ENCODE data around the gene SLC23A2.
A peak's percentile ranks its signal among the peaks of the same experiment; 100 is the strongest.

Gene SLC23A2

DNA sequence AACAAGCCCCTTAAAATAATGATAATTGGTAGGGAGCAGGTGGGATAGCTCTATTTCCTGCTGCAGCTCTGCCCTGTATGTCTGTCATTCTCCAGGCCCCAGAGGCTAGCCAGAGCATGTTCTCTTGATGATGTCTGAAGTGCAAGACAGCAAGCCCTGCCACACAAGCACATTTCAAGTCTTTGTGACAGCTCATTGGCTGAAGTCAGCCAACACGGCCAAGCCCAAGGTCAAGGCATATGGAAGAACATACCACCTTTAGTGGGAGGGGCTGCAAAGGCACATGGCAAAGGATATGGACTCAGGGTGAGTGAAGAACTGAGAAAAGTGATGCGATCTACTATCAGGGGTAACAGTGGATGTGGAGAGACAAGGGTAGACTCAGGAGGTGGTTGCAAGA, 163.6 kb downstream of the SLC23A2 start:
- no peak for DNase-seq

DNA sequence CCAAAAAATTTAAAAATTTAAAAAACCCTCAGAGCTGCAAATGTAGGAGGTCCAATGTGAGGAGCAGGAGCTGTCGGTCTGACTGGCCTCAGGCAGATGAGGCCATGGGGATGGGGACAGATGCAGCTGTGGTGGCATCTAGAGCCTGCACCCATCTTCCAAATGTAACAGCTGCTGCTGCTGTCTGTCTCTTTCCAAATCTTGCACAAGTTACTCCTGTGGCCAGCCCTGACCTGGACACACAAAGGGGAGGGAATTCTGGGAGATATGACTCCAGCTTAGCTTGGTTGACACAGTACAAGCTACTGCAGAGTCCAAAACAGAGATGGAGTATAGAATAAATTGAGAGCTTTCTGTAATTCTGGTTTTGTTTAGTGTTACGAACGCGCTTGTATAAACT, 164.4 kb downstream of the SLC23A2 start:
- DNase-seq = no peak

DNA sequence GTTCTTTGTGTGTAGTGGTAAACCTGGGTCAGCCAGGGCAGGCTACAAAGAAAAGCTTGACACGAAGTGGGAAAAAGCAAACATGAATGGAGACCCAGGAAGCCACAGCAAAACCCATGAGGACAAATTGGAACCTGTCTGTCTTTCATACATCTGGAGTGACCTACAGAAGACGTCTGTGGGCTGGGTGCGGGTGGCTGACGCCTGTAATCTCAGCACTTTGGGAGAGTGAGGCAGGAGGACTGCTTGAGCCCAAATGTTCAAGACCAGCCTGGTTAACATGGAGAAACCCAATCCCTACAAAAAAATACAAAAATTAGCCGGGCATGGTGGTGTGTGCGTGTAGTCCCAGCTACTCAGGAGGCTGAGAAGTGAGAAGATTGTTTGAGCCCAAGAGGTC, 164.8 kb downstream of the SLC23A2 start:
- DNase-seq = no peak

DNA sequence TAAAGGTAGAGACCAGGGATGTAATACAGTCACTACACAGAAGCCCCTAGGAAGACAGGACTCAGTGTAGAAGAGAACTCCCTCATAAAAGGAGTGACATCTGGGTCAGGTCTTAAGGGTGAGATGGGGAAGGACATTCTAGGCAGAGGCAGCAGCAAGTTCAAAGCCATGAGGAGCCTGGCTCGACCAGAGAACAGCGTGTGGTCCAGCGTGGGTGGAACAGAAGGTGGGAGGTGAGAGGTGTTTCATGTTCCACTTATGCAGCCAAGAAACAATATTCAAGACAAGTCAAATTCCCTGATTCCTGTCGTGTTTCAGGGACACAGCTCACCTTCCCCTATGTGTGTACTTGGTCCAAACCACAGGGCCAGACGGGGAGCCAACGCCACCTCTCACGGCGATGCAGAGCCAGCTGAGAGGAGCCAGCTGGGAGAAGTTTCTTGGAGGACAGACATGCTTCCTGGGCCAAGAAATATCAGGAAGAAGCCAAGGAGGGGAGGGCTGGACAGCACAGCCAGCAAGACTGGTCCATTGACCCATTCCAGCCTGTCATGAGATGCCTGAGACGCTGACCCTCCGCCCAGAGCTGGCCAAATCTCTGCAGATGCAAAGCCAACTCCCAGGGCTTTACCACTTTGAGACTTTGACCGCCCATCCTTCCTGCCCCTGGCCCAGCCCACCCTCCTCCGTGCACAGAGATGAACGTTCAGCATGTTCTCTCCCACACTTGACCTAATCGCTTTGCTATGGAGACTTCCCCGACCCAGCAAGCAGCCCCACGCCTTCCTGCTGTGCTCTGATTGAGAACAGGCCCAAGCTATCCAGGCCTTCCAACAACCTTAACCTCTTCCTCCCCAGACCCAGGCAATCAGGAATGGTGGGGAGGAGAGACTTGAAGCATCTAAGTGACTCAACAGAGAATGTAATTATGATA, 165.8 kb downstream of the SLC23A2 start:
- DNase-seq = no peak

DNA sequence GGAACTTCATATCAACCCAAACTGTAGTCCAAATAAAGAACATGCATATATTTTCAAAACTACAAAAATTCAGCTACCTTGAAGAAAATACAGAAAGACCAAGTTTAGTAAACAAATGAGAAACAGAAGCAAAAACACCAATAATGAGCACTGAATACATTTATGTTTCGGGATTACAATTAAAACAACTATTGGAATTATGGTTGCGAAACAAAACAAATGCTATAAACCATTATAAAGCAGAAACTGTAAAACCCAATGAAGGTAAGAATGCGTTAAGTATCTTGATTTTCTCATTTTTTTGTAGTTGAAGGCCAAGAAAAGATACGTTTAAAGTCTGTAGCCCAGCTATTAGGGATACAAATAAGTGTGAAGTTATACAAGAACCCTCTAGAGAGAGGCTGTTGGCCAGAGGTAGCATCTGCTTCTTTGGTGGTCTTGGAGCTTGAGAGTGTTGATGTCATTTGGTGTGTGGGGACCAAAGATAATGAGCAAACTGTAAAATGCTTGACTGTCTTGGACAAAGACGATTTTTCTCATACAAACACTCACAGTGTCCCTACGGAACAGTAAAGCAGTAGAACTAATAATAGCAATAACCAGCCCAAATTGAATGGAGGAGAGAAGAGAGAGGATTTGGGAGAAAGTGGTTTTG, 168.1 kb downstream of the SLC23A2 start:
- DNase-seq = no peak

DNA sequence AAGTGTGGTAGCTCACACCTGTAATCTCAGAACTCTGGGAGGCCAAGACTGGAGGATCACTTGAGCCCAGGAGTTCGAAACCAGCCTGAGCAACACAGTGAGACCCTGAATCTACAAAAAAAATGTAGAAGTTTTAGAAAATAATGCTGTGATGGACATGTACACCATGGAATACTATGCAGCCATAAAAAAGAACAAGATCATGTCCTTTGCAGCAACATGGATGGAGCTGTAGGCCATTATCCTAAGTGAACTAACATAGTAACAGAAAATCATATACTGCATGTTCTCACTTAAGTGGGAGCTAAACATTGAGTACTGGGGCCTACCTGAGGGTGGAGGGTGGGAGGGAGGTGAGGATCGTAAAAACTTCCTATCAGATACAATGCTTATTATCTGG, 168.8 kb downstream of the SLC23A2 start:
- DNase-seq = no peak

DNA sequence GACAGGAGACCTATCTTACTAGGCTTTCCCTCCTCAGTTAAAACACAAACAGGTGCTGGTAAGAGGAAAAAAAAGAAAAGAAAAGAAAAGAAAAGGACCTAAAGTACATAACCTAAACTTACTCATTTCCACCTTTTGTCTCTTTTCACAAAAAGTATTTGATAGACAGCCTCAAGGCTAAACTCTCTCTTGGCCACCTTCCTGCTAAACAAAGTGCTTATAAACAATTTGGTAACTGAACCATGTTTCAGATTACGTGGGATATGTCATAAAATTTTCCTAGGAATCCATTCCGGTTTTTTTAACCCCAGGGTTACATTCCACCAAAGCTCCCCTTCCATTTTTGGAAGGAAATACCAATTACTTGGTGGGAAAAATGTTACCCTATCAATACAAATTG, 170.6 kb downstream of the SLC23A2 start:
- no peak for DNase-seq

DNA sequence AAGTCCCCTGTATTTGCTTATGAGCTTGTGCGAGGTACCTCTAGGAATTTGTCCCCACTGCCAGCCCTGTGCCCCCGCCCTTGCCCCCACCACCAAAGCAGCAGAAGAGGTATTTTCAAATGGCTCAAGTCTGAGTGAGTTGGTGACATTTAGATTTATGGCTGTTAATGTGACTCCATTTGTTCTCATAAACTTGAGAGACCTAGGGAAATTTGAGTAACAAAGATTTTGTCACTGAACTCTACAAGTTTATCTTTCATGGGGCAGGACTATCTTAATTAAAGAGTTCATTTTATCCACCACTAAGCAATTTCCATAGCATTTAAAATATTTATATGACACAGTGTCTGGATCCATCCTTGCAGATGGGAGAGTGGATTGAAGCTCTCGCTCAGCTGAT, 171.1 kb downstream of the SLC23A2 start:
- DNase-seq = no peak

DNA sequence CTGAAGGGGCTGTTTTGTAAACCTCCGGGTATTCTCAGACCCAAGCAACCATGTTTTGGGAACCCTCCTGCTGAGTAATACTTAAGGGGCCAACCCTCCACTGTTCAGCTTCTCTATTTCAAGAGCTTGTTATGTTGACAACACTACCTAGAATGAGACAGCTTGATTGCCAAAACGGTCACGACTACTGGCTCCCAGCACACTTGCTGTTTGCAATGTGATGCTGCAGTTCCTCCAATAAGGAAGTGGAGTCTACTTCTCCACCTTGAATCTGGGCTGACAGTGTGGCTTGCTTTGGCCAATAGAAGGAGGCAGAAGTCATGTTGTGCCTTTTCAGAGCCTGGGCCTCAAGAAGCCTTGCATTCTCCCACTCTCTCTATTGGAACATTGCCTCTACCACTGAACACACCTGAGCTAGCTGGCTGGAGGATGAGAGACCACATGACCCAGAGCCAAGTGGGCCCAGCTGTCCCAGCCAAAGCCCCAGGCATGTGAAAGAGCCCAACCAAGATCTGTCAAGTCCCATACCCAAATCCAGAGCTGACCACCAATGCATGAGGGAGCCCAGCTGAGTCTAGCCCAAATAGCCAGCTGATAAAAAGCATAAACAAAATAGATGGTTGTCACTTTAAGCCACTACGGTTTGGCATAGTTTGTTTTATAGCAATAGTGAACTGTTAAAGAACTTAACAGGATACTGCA, 171.6 kb downstream of the SLC23A2 start:
- no peak for DNase-seq

DNA sequence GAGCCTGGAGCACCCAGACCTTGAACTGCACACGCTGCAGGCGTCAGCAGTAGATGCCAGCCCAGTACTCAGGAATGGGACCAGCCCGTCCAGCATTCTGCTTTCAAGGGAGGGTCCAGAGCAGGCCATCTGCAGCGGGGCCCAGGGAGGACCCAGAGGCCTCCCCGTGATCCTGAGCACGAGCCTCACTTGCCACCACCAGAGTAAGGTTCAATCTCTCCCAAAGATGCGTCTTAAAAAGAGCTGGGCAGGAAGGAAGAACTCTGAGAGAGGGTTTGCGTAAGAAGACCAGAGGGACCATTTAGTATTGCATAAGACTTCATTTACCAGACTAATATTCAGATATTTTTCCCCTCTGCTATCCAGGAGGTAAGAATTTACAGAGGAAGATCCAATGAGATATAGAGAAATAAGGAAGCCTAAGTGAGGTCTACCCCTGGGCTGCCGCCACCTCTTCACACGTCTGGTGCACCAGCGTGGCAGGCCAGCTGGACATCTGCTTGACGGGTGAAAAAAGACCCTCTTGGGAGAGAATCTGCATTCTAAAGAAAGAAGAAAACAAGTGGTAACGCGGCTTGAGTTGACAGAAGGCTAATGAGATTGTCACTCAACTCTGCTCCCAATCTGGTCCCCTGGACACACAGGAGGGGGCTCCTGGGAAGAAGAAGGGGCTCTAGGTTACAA, 172.3 kb downstream of the SLC23A2 start:
- DNase-seq = no peak

DNA sequence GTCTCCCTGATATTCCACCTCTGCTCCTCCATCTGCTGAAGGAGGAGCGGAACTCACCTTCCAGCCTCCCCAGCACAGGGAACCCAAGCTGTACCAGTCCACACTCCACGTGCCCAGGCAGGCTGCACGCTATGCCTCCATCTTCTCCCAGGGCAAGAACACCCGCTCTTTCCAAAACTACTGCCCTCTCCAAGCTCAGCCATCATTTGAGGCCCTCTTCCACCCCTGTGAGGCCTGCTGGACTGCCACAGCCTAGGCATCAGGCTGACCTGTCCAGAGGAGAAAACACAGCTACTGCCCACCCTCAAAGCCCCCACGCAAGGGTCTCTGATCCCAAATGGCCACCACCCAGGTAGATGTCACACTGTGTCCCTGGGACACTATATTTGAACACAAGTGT, 179.7 kb downstream of the SLC23A2 start:
- DNase-seq = no peak

DNA sequence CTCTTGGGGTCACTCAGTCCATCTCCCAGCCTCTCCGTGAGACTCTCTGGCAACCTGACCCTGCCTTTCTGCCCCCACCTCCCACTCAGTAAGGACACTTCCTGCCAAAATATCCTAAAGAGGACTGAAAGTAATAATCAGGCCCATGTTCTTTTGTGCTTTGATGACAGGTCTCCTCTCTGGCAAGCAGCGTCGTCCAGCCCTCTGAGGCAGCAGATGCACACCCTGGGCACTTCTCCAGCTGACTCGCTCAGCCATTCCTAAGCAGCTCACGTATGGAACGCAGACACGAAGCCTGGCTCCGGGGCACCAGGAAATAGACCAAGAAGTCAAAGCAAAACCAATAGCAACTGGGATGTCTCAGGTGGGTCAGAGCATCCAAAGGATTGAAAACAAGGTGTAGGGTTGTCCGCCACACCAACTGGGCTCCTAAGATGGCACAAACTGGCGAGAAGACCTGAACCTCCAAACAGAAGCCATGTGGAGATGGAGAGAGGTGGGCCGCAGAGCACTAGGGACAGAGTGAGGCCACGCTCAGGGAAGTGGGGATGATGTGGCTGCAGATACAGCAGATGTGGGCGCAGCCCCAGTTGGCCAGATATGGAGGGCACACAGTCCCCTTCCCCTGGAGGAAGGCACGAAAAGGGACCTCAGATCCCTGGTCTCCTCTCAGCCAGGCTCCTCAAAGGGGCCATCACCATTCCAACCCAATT, 180.3 kb downstream of the SLC23A2 start:
- DNase-seq = no peak

DNA sequence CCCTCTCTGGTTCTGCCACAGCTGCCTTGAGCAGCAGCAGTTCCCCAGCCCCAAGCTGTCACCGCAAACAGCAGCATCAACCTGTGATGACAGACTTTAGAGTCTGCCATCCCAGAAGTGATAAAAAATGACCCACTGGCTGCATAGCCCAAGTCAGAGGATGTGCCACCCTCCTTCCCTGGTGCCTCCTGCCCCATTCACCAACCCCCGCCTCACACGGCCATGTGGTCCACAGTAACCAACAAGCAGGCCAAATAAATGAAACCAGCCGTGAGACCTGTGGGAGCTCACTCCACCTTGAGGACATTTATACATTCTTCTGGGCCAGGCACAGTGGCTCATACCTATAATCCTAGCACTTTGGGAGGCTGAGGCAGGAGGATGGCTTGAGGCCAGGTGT, 181.4 kb downstream of the SLC23A2 start:
- no peak for DNase-seq

DNA sequence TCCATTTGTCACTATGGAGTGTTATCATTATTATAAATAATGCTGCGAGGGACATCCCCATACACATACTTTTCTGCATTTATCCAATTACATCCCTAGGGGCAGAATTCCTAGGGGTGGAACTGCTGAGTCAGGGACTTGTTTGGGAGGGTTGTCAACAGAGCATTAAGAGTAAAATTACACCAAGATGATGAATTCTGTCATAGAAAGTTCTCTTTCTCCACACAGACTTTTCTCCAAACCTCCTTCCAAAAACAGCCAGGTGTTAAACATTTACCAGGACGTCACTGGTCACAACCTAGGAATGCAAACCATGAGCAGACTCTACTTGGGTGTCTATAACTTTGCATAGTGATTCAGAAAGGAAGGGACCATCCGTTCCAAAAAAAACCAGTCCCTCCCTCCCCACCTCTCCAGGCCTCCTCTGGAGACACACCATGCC, 184.1 kb downstream of the SLC23A2 start:
- no peak for DNase-seq

DNA sequence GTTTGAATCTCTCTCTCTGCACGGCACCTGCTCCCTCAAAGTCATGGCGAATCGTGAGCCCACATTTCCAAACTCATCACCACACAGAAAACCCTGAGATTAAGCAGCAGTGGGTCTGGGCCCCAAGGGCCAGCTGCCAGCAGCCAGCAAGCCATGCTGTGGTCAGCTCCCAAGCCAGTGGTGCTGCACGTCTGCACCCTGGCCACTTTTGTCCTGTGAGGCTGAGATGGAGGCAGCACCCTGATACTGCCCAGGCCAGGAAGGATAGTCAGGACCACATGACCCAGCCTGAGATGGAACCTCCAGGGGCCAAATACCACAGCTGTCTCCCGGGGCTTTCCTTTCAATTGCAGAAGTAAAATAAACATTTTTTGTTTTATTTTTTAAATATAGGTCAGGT, 185.7 kb downstream of the SLC23A2 start:
- DNase-seq = no peak

DNA sequence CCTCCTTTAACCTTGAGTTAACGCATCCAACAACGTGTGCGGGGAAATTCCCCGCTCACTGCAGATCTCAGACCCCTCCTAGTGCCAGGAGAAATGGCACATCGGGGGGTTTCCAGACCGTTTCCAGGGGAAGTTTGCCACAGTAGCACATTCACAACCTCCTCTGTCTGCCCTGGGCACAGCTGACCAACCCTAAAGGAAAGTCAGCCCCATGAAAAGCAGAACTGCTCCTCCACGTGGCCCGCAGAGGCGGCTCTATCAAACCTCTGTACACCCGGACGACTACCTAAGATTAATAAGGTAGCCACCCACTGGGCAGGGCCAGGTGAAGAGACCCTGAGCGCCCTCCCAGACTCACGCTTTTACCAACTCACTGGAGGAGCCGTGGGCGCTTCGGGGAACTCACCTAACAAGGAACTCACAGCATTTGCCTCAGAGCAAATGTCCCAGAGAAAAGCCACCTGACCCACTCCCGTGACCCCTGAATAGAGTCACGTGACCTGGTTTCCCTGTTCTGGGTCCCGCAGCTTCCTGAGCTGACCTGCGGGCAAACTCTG, 186.5 kb downstream of the SLC23A2 start:
- DNase-seq = peak; percentile 85

DNA sequence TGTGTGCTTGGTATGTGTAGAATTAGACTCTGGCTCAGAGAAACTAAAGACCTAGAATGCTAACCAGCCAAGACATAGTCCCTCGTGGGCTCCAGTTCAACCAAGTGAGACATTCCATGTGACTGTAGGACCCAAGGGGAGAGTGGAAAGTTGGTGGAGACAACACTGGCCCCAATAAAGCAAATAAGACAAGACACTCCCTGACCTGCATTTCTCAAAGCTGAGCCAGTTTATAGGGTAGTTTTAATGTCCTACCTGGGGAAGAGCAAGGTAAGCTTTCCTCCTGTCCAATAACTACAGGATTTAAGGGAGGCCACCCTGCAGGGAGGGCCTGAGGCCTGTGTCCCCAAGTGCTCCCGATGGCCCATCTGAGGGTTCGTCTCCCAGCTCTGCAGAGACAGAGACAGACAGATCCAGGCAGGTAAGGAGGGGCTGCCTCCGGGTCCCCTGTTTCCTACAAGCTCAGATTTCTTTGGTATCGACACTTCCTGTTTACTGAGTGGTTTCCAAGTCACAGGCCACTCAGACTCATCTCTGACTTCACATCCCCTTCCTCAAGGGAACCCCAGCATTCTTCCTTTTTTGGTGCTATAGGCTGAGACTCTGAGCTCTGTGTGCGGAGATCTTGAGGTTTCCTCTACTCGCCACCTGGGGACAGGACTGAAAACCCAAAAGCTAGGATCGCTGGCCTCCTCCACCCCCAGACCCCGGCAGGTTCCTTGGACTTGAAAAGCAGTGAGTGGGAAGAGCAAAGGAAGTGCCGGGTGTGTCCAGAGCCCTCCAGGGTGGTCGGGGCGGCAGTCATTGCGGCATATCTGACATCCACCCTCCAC, 187.2 kb downstream of the SLC23A2 start:
- DNase-seq = peak; percentile 91

DNA sequence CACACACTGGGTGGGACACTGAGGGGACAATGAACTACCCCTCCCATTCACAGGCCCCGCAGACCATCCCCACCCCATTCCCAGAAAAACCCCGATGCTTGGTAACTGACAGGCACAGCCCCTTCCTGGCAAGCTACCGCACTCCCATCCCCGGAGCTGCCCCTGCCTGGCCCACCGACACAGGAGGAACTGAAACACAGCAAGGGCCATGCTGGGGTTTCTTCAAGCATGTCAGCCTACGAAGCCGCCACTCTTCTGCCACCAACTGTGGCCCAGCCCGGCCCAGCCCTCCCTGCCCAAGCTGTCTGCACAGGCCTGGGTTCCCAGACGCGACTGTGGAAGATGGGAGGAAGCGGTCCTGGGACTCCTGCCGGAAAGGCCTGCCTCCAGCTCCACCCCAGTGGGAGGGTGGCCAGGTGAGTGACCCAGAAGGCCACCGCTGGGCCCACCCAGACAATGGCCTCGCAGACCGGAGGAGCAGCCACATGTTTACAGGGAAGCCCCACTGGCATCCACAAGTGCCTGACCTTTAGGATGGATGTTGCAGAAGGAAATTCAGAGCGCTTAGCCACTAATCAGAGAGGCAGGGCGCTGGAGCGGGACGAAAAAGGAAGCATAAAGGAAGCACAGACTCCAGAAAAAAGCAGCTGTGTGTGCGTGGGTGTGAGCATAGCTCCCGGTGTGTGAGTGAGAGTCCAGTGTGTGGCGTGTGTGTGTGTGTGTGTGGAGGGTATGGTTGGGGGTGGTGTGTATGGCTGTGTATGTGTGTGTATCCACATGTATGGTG, 188.0 kb downstream of the SLC23A2 start:
- peak; percentile 16 for DNase-seq

DNA sequence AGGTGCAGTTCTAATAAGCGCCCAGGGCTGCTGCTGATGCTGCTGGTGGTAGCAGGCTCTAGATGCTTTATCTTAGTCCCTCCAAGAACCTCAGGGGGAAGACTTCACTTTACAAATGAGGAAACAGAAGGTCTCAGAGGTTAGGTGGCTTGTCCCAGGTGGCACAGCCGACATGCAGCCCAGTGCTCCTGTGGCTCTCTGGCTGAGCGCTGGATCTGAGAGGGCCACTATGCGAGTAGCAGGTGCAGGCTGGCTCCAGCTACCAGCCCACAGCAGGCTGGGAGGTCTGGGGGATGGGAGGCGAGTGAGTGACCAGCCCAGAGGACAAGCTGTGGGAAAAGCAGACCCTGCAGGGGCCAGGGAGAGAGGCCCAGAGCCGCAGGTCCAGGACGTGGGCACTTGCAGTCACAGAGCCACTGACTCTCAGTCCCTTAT, 188.7 kb downstream of the SLC23A2 start:
- peak; percentile 15 for DNase-seq

DNA sequence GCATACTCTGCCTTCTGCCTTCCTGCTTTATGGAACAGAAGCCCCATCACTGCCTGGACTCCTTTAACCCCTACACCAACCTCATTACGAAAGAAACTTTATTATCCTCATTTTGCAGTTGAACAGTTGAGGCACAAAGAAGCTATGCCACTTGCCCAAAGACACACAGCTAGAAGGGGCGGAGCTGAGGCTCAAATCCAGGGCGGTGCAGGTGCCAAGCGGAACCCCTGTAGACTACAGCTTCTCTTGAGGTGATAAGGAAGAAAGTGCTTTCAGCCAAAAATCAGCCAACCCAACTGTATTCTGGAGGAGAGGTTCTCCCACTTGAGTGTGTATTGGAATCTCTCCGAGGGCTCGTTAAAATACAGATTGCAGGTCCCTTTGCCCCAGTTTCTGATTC, 189.1 kb downstream of the SLC23A2 start:
- DNase-seq = no peak
